K562 (cell line): ENCODE results near the gene TRIM69. TPM values are rescaled to one million over a fixed set of nuclear protein-coding genes. Genes with fewer than 3 reads are reported as not detected.

Experiments
- ATF1 ChIP-seq, 2 experiments: fragments of 450-650 bp in 1 of 2; IDR thresholded peaks; 2 replicates each; pipeline ENCODE4 v1.6.1; 2016; ENCODE audit warnings: missing compliant biosample characterization in 1 of 2, missing genetic modification characterization in 1 of 2
- CBX1 ChIP-seq: sonication (generic); IDR thresholded peaks from 2 replicates; pipeline ENCODE4 v1.6.1; 2016; ENCODE audit warnings: antibody characterized with exemption, low read depth, mild to moderate bottlenecking
- DMBX1 ChIP-seq: fragments of 250-450 bp; sonication (Bioruptor Pico); IDR thresholded peaks from 2 replicates; pipeline ENCODE4 v1.8.0; 2022; ENCODE audit warnings: inconsistent platforms, mild to moderate bottlenecking, moderate library complexity, borderline replicate concordance
- MXI1 ChIP-seq: IDR thresholded peaks from 2 replicates; pipeline ENCODE4 v1.6.1; 2011; ENCODE audit warnings: low read depth, mild to moderate bottlenecking, improper control_type of control experiment, low read length
- NFIC ChIP-seq: fragments of 450-650 bp; IDR thresholded peaks from 2 replicates; pipeline ENCODE4 v1.6.1; 2017; ENCODE audit warnings: mild to moderate bottlenecking, inconsistent platforms
- RCOR1 ChIP-seq, 2 experiments: IDR thresholded peaks; 2 replicates each; pipeline ENCODE4 v1.6.1; 2012; ENCODE audit warnings: low read depth in 2 of 2, low read length in 2 of 2, borderline replicate concordance in 1 of 2, improper control_type of control experiment in 1 of 2
- SETDB1 ChIP-seq: IDR thresholded peaks from one replicate; pipeline ENCODE4 v1.6.1; 2012; ENCODE audit warnings: low read length, control low read depth, inconsistent platforms
- ZNF217 ChIP-seq: sonication (generic); formaldehyde crosslinking; IDR thresholded peaks from 2 replicates; pipeline ENCODE4 v1.8.0; 2022; ENCODE audit warnings: mild to moderate bottlenecking, missing genetic modification reagents
- ZNF766 ChIP-seq: fragments of 200-800 bp; sonication (Bioruptor generic); conservative IDR thresholded peaks from 2 replicates; pipeline ENCODE4 v1.6.1; 2016; ENCODE audit warnings: missing genetic modification characterization, missing compliant biosample characterization
- ZNF785 ChIP-seq: fragments of 250-450 bp; sonication (Bioruptor Pico); IDR thresholded peaks from 2 replicates; pipeline ENCODE4 v1.4.0; 2020; ENCODE audit warnings: mild to moderate bottlenecking
- ZNF830 ChIP-seq: fragments of 250-450 bp; sonication (Bioruptor Pico); IDR thresholded peaks from 2 replicates; pipeline ENCODE4 v1.5.0; 2021; ENCODE audit warnings: mild to moderate bottlenecking
- polyA plus RNA-seq, 8 experiments: library from polyadenylated mRNA; depleted of rRNA in 4 of 8; stranded (reverse) in 5 of 8; unstranded in 3 of 8; fragments of >200 nt; fragmentation: Nextera tagmentation in 2 of 8; fragmentation: Illumina TruSeq in 1 of 8; extraction: Ambion mirVana in 2 of 8; extraction: Trizol in 1 of 8; gene quantifications; 2 replicates each; pipeline versions ENCODE4 v1.2.1 to v1.2.3, GENCODE V29; 2011 to 2014; ENCODE audit warnings: inconsistent platforms in 1 of 8, missing spikeins in 1 of 8
- total RNA-seq, 7 experiments: library from RNA; depleted of rRNA in 6 of 7; stranded (reverse); fragments of >200 nt in 6 of 7; fragmentation: Illumina TruSeq in 2 of 7; extraction: Trizol in 2 of 7; gene quantifications; 2 replicates each; pipeline versions ENCODE4 v1.2.1 to v1.2.3, GENCODE V29; 2011 to 2021; ENCODE audit warnings: low replicate concordance in 1 of 7
- TF ChIP-seq, protein P1 (sequence below), 2 experiments: fragments of 450-650 bp; formaldehyde crosslinking in 1 of 2; IDR thresholded peaks; 2 replicates each; pipeline versions ENCODE4 v1.4.0 to v1.6.1; 2014 to 2020; ENCODE audit warnings: mild to moderate bottlenecking in 2 of 2, borderline replicate concordance in 1 of 2, low read depth in 1 of 2
- TF ChIP-seq, protein P2 (sequence below): fragments of 250-450 bp; sonication (Bioruptor Pico); IDR thresholded peaks from 2 replicates; pipeline ENCODE4 v1.5.0; 2021
- TF ChIP-seq, protein P3 (sequence below): fragments of 450-650 bp; IDR thresholded peaks from 2 replicates; pipeline ENCODE4 v1.6.1; 2017; ENCODE audit warnings: antibody characterized with exemption

Gene TRIM69
- total and polyA plus RNA-seq, 9 of the 15 experiments (the other 6 are each of a cell fraction or from before 2014, with no cell fraction given), result 1.0 to 4.3 (median 2.3) TPM

DNA sequence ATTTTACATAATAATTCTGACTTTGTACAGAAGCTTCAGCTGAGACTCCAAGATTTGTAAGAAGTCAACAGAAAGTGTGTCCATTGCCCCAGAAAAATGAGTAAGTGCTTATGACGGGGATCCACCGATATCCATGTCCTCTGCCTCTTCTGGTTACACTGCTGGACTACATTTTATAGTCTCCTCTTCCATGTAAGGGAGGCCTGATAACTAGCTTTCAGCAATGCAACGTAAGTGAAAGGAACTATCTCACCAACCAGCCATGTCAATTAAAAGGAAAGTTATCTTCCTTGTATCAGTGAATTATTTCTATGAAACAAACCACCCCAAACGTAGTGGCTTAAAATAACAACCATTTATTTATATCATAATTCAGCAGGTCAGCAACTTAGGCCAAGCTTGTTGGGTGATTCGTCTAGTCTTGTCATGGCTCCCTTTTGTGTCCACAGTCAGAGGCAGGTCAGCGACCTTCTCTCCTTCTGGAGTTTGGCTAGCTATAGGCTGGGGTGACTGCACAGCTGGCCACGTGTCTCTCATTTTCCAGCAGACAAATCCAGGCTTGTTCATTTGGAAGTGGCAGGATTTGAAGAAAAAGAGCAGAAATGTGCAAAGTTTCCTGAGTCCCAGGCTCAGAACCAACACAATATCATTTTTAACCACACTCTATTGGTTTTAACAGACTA, 44.9 kb downstream of the TRIM69 start (continued):
- TF ChIP-seq, protein P1, sequence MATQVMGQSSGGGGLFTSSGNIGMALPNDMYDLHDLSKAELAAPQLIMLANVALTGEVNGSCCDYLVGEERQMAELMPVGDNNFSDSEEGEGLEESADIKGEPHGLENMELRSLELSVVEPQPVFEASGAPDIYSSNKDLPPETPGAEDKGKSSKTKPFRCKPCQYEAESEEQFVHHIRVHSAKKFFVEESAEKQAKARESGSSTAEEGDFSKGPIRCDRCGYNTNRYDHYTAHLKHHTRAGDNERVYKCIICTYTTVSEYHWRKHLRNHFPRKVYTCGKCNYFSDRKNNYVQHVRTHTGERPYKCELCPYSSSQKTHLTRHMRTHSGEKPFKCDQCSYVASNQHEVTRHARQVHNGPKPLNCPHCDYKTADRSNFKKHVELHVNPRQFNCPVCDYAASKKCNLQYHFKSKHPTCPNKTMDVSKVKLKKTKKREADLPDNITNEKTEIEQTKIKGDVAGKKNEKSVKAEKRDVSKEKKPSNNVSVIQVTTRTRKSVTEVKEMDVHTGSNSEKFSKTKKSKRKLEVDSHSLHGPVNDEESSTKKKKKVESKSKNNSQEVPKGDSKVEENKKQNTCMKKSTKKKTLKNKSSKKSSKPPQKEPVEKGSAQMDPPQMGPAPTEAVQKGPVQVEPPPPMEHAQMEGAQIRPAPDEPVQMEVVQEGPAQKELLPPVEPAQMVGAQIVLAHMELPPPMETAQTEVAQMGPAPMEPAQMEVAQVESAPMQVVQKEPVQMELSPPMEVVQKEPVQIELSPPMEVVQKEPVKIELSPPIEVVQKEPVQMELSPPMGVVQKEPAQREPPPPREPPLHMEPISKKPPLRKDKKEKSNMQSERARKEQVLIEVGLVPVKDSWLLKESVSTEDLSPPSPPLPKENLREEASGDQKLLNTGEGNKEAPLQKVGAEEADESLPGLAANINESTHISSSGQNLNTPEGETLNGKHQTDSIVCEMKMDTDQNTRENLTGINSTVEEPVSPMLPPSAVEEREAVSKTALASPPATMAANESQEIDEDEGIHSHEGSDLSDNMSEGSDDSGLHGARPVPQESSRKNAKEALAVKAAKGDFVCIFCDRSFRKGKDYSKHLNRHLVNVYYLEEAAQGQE (IDR thresholded peaks at IDR 0.05; ENCODE audit: borderline replicate concordance), result no peak
- TF ChIP-seq, protein P1 (CRISPR knock-in tag; IDR thresholded peaks at IDR 0.05; ENCODE audit: low read depth), result no peak
- TF ChIP-seq ZNF217 (no peak), NFIC (0 out of 2 replicates have a peak, but pooled peaks have one; percentile 3), CBX1 (no peak), MXI1 (no peak), ZNF766 (CRISPR knock-in tag) (0 out of 2 replicates have a peak, but pooled peaks have one; percentile 32), DMBX1 (CRISPR knock-in tag) (peak; percentile 57; the same call in 1 of the 2 replicates), ZNF785 (no peak), ZNF830 (no peak), RCOR1 (IDR thresholded peaks at IDR 0.05; ENCODE audit: borderline replicate concordance in 1 of 2, low read depth in 2 of 2, low read length in 2 of 2) (no peak), ATF1 (CRISPR knock-in tag; IDR thresholded peaks at IDR 0.05) (no peak), ATF1 (tag; IDR thresholded peaks at IDR 0.05) (0 out of 2 replicates have a peak, but pooled peaks have one; percentile 19), SETDB1 (no peak)
- TF ChIP-seq, protein P2, sequence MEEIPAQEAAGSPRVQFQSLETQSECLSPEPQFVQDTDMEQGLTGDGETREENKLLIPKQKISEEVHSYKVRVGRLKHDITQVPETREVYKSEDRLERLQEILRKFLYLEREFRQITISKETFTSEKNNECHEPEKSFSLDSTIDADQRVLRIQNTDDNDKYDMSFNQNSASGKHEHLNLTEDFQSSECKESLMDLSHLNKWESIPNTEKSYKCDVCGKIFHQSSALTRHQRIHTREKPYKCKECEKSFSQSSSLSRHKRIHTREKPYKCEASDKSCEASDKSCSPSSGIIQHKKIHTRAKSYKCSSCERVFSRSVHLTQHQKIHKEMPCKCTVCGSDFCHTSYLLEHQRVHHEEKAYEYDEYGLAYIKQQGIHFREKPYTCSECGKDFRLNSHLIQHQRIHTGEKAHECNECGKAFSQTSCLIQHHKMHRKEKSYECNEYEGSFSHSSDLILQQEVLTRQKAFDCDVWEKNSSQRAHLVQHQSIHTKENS (CRISPR knock-in tag), result no peak
- TF ChIP-seq, protein P3, sequence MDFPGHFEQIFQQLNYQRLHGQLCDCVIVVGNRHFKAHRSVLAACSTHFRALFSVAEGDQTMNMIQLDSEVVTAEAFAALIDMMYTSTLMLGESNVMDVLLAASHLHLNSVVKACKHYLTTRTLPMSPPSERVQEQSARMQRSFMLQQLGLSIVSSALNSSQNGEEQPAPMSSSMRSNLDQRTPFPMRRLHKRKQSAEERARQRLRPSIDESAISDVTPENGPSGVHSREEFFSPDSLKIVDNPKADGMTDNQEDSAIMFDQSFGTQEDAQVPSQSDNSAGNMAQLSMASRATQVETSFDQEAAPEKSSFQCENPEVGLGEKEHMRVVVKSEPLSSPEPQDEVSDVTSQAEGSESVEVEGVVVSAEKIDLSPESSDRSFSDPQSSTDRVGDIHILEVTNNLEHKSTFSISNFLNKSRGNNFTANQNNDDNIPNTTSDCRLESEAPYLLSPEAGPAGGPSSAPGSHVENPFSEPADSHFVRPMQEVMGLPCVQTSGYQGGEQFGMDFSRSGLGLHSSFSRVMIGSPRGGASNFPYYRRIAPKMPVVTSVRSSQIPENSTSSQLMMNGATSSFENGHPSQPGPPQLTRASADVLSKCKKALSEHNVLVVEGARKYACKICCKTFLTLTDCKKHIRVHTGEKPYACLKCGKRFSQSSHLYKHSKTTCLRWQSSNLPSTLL, result no peak
